Left ventricle myocardium inferior (tissue), 1 donor: ENCODE results near the gene PAFAH2. TPM values are rescaled to one million over a fixed set of nuclear protein-coding genes. Genes with fewer than 3 reads are reported as not detected.
A peak's percentile ranks its signal among the peaks of the same experiment; 100 is the strongest.

ENCODE experiments used
- DNase-seq: peaks from one replicate; pipeline ENCODE4 v3.0.0-alpha.2; 2020
- H3K27ac ChIP-seq: fragments of 200-600 bp; replicated peaks from 2 replicates; pipeline ENCODE4 v1.8.0; 2021
- H3K27me3 ChIP-seq: fragments of 200-600 bp; 2 replicates; pipeline ENCODE4 v1.8.0; 2021; ENCODE audit warnings: low read depth
- H3K36me3 ChIP-seq: fragments of 200-600 bp; 2 replicates; pipeline ENCODE4 v1.8.0; 2021
- H3K4me1 ChIP-seq: fragments of 200-600 bp; 2 replicates; pipeline ENCODE4 v1.8.0; 2021
- H3K4me3 ChIP-seq: fragments of 200-600 bp; 2 replicates; pipeline ENCODE4 v1.8.0; 2021; ENCODE audit warnings: mild to moderate bottlenecking, moderate library complexity
- H3K9me3 ChIP-seq: fragments of 200-600 bp; replicated peaks from 2 replicates; pipeline ENCODE4 v1.8.0; 2021
- CTCF ChIP-seq: fragments of 200-600 bp; IDR thresholded peaks from 2 replicates; pipeline ENCODE4 v1.8.0; 2021; ENCODE audit warnings: antibody characterized with exemption, mild to moderate bottlenecking, borderline replicate concordance
- intact Hi-C: fragments of 100-400 bp; cut with micrococcal nuclease; formaldehyde crosslinking; loops from one replicate; pipeline ENCODE4 v1.11.0; 2022
- long read RNA-seq: library from polyadenylated mRNA; unstranded; transcript quantifications from one replicate; pipeline ENCODE4 v2.0.0, GENCODE V29; 2021
- total RNA-seq: library from RNA; stranded (reverse); fragmentation: NEBNext Ultra II Directional; extraction: Animal tissue kit (Norgen Biotek cat#: 25700); gene quantifications from one replicate; pipeline ENCODE4 v1.2.1, GENCODE V29; 2021
- donor health status: DM: no; HTN: yes; CAD: no; lungs with severe emphysema.

The PAFAH2 gene
- 10.6 TPM for total RNA-seq
- long read RNA-seq, transcript PAFAH2-201 (11 exons, 3,581 nt), result major isoform, 6 of 15 reads
- long read RNA-seq, partial matches to known transcripts, result 2 of 15 reads
- long read RNA-seq, other reads (novel, unspliced or antisense), result 7 of 15 reads

GRCh38 chr1:25997828-25998761, at the start of gene PAFAH2:
Gene PAFAH2, minus strand, starts transcription at chr1:25998063. Its CDS starts 7,247 bp downstream, at chr1:25990816.
- Histone ChIP-seq H3K4me3 (peak within 1 kb of the TSS; percentile 84), H3K9me3 (no peaks in the 10 kb centered on the region), H3K36me3 (no peaks in the 10 kb centered on the region), H3K27me3 (no peaks in the 10 kb centered on the region), H3K4me1 (peaks cover 22% of the 10 kb centered on the region), H3K27ac (peak within 1 kb of the TSS; percentile 92)
- intact Hi-C loops, result loop anchor here (1.0 kb wide), 1 partner anchor 103 kb away; no protein-coding TSS in a partner anchor
- TF ChIP-seq CTCF, result peak; percentile 98
- peak; percentile 97 for DNase-seq

- H3K9me3 ChIP-seq, result no peaks in the 10 kb centered on the region
- H3K4me1 ChIP-seq, result peaks cover 59% of the 10 kb centered on the region
- intact Hi-C loops, result no loop called here
- peaks cover 6% of the 10 kb centered on the region for H3K36me3 ChIP-seq
- DNase-seq, result no peak
- no peak for TF ChIP-seq CTCF
- H3K4me3 ChIP-seq, result no peak overlapping the region
- H3K27ac ChIP-seq, result no peak overlapping the region
- H3K27me3 ChIP-seq, result peaks cover 80% of the 10 kb centered on the region
Observed at GRCh38 chr1:26047278-26047874, 49.5 kb upstream of the PAFAH2 start.

DNA sequence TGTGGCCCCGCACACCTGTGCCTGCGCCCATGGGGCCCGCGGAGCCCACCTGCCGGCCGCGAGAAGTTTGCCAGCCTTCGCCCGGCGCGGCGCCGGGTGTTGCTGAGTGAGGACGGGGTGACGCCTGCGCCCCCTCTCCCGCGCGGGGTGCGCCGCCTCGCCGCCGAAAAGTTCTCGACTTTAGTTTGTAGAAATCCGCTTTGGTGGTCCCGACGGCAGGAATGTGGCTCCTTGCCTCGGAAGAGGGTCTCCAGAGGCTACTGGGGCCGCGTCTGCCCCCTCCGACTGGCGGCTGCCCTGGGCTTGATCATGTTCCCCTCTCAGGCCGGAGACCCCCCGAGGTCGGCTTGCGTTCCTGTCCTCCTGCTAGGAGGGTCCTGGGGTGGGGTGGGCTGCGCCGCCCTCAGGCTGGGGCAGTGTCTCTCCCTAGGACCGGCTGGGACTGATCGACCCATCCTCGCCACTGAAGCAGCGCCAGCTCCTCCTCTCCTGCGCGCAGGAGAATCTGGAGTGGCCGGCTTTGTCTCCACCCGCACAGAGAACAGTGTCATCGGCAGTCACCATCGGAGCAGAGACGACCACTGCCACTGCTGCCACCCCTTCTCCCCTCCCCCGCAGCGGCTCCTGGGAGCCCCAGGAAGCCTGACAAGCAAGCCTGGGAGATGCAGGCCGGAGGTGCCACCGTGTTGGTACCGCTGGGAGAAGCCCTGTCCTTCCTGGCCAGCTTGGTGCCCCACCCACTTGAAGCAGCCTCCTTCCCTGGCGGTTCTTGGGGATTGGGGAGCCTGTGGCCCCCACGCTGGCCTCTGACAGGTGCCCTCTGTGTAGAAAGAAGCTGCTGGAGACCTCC, 48.6 kb upstream of the PAFAH2 start:
- Histone ChIP-seq H3K9me3 (no peaks in the 10 kb centered on the region), H3K36me3 (peaks cover under 1% of the 10 kb centered on the region), H3K4me1 (peaks cover 50% of the 10 kb centered on the region), H3K27ac (peak overlapping the region; percentile 69), H3K27me3 (peaks cover 85% of the 10 kb centered on the region), H3K4me3 (peak overlapping the region; percentile 62)
- no peak for TF ChIP-seq CTCF
- DNase-seq, result no peak
- intact Hi-C loops, result no loop called here

- intact Hi-C loops, result no loop called here
- TF ChIP-seq CTCF, result no peak
- peaks cover 47% of the 10 kb centered on the region for H3K4me1 ChIP-seq
Observed at GRCh38 chr1:26045722-26046245, 47.9 kb upstream of the PAFAH2 start, which contains the start of gene SLC30A2. Gene SLC30A2, minus strand, starts transcription at chr1:26046118. Its CDS starts 222 bp downstream, at chr1:26045896.

More at GRCh38 chr1:26045722-26046245, 47.9 kb upstream of the PAFAH2 start, which contains the start of gene SLC30A2:
- DNase-seq, result no peak
- H3K9me3 ChIP-seq, result no peaks in the 10 kb centered on the region
- no peaks in the 10 kb centered on the region for H3K36me3 ChIP-seq
- peak within 1 kb of the TSS; percentile 62 for H3K4me3 ChIP-seq
- peaks cover 85% of the 10 kb centered on the region for H3K27me3 ChIP-seq
- H3K27ac ChIP-seq, result peak within 1 kb of the TSS; percentile 69
